HG02885 (cell line): ENCODE results near the gene EDAR.

ENCODE experiments used
- ATAC-seq: cut with Tn5 transposase; IDR thresholded peaks from one replicate; pipeline ENCODE4 v1.9.1; 2021; ENCODE audit warnings: mild to moderate bottlenecking; ENCODE audit not compliant: unreplicated experiment, poor library complexity

Gene EDAR

GRCh38 chr2:108969856-108970255 lies 19.2 kb downstream of the EDAR start:
- ATAC-seq = no peak

GRCh38 chr2:108968619-108969018 lies 20.4 kb downstream of the EDAR start:
- no peak for ATAC-seq

- no peak for ATAC-seq
Observed at GRCh38 chr2:108967757-108968156, 21.3 kb downstream of the EDAR start.

GRCh38 chr2:108965540-108966289 lies 23.3 kb downstream of the EDAR start:
- no peak for ATAC-seq

- no peak for ATAC-seq
Observed at GRCh38 chr2:108963057-108963456, 26.0 kb downstream of the EDAR start.

- ATAC-seq = no peak
Observed at GRCh38 chr2:108961796-108962195, 27.2 kb downstream of the EDAR start.

- ATAC-seq = no peak
Observed at GRCh38 chr2:108960006-108960405, 29.0 kb downstream of the EDAR start.

GRCh38 chr2:108959401-108959800 lies 29.6 kb downstream of the EDAR start:
- no peak for ATAC-seq

- no peak for ATAC-seq
Observed at GRCh38 chr2:108958632-108959341, 30.2 kb downstream of the EDAR start.

- no peak for ATAC-seq
Observed at GRCh38 chr2:108958002-108958401, 31.0 kb downstream of the EDAR start.

- no peak for ATAC-seq
Observed at GRCh38 chr2:108956375-108956774, 32.6 kb downstream of the EDAR start.

GRCh38 chr2:108950369-108951135 lies 38.5 kb downstream of the EDAR start:
- ATAC-seq = no peak

GRCh38 chr2:108949316-108950239 lies 39.4 kb downstream of the EDAR start:
- ATAC-seq = no peak

- no peak for ATAC-seq
Observed at GRCh38 chr2:108947271-108947907, 41.6 kb downstream of the EDAR start.

- ATAC-seq = no peak
Observed at GRCh38 chr2:108946442-108946841, 42.6 kb downstream of the EDAR start.

- ATAC-seq = no peak
Observed at GRCh38 chr2:108945969-108946368, 43.1 kb downstream of the EDAR start.

GRCh38 chr2:108944601-108945331 lies 44.3 kb downstream of the EDAR start:
- ATAC-seq = no peak

- no peak for ATAC-seq
Observed at GRCh38 chr2:108943751-108944150, 45.3 kb downstream of the EDAR start.

- no peak for ATAC-seq
Observed at GRCh38 chr2:108942888-108943287, 46.1 kb downstream of the EDAR start.
